ENCODE measurements around the gene COL23A1. TPM values are rescaled to one million over a fixed set of nuclear protein-coding genes. Genes with fewer than 3 reads are reported as not detected.
"Not testable (repeated sequence)": the region's sequence is repeated elsewhere in the genome, so short reads cannot be mapped to it uniquely, and the experiment has no call there.

COL23A1 gene
- total RNA-seq, 1 experiment from 2014 or later, result not detected

- H3K9me3 ChIP-seq (replicated peaks), result no peaks in the 10 kb centered on the region
- no peaks in the 10 kb centered on the region for H3K27me3 ChIP-seq
- no peaks in the 10 kb centered on the region for H3K36me3 ChIP-seq
- no peaks in the 10 kb centered on the region for H3K4me1 ChIP-seq
- no peak overlapping the region for H3K27ac ChIP-seq
- DNase-seq, result no peak
- H3K4me3 ChIP-seq, result no peak overlapping the region
Measured at GRCh38 chr5:178314061-178314660, 276.0 kb downstream of the COL23A1 start.

DNA sequence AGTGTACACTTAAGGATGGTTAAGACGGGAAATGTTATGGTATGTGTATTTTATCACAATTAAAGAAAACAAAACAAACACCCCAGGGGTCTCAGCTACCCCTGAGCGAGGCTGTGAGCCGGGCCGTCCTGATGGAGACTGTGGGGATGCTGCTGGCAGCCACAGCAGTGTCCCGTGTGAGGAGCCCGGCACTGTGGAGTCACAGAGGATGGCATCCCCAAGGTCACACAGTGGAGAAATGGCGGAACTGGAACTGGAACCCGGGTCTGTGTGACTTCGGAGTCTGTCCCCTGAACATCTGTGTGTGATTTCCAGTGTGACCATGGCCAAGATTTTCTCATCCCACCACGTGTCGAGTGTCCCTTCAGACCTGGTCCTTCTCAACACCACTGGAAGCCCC, 276.9 kb downstream of the COL23A1 start:
- Histone ChIP-seq H3K4me1 (no peaks in the 10 kb centered on the region), H3K27ac (no peak overlapping the region), H3K27me3 (no peaks in the 10 kb centered on the region), H3K36me3 (no peaks in the 10 kb centered on the region), H3K4me3 (no peak overlapping the region), H3K9me3 (replicated peaks) (no peaks in the 10 kb centered on the region)
- DNase-seq, result no peak

DNA sequence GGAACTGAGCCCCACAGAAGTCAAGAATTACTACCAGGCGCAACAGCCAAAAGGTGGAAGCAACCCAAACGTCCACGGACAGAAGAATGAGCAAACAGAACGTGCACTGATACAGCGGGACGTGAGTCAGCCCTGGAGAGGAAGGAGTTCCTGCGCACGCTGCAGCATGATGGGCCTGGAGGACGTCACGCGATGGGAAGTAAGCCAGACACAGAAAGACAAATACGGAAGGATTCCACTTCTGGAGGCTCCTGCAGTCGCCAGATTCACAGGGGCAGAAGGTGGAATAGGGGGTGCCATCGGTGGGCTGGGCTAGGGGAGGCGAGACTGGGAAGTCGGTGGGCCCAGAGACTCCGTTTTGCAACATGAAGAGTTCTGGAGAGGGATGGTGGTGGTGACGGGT, 277.3 kb downstream of the COL23A1 start:
- DNase-seq, result no peak
- H3K27me3 ChIP-seq, result no peaks in the 10 kb centered on the region
- H3K27ac ChIP-seq, result no peak overlapping the region
- H3K36me3 ChIP-seq, result no peaks in the 10 kb centered on the region
- H3K4me1 ChIP-seq, result no peaks in the 10 kb centered on the region
- H3K4me3 ChIP-seq, result no peak overlapping the region
- H3K9me3 ChIP-seq (replicated peaks), result no peaks in the 10 kb centered on the region

GRCh38 chr5:178310130-178310865, 279.9 kb downstream of the COL23A1 start:
- Histone ChIP-seq H3K27ac (no peak overlapping the region), H3K27me3 (no peaks in the 10 kb centered on the region; the same call in 1 of the 2 replicates), H3K4me3 (no peak overlapping the region), H3K36me3 (no peaks in the 10 kb centered on the region), H3K9me3 (replicated peaks) (no peaks in the 10 kb centered on the region), H3K4me1 (no peaks in the 10 kb centered on the region)
- no peak for DNase-seq

DNA sequence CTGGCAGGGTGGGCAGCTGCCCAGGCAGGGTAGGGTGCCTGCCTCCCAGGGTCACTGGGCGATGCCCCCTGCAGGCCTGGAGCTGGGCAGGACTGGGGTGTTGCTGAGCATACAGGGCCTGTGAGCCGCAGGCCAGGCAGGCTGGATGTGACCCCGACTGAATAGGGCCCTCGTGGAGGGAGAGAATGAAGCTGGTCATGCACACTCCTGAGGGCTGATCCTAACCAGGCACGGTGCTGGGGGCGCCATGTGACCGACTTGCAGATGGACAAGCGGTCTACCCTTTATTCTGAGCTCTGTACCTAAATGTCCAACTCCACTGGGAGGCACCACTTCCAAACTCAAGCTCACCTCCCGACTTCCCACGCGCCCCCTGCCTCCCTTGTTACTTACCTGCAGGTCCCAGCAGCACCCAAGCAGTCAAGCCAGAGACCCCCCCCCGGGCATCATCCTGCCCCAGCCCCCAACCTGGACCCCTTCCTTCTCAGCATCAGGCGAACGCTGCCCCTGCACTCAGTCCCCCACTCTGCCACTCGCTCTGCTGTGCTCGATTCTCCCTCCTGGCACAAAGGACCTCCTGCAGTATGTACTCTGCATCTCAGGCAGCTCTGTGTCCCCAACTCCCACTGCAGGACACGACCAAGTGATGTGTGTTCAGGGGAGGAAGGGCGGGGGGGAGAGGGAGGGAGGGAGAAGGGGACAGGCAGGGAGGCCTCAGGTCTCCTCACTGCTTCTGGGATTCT, 280.8 kb downstream of the COL23A1 start:
- DNase-seq, result no peak
- no peaks in the 10 kb centered on the region for H3K36me3 ChIP-seq
- H3K9me3 ChIP-seq (replicated peaks), result no peaks in the 10 kb centered on the region
- H3K4me3 ChIP-seq, result no peak overlapping the region
- no peak overlapping the region for H3K27ac ChIP-seq
- no peaks in the 10 kb centered on the region; the same call in 1 of the 2 replicates for H3K27me3 ChIP-seq
- H3K4me1 ChIP-seq, result no peaks in the 10 kb centered on the region

DNA sequence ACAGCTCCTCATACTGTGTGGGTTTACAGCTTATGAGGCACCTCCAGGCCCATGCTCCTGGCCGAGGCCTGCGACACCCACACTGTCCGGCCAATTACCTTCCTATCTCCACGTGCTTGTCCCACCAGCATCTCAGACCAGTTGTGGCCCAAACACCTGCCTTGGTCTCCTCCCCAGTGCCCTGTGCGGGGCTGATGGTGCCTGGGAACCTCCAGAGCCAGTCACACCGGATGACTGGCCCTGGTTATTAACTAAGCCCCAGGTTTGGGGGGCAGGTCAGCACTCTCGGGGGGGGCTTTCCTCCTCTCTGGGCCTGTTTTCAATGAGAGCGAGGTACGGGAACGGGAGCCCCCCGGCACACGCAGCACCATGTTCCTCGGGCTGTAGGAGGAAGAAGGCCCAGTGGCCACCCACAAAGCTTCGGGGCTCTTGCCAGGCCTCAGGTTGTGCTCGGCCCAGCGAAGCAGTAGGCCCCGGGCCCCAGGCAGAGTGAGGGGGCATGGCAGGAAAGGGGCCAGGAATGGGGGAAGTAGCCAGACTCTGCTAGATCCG, 281.6 kb downstream of the COL23A1 start:
- no peaks in the 10 kb centered on the region for H3K4me1 ChIP-seq

GRCh38 chr5:178307267-178308045, 282.7 kb downstream of the COL23A1 start:
- H3K4me3 ChIP-seq, result no peak overlapping the region
- no peaks in the 10 kb centered on the region for H3K9me3 ChIP-seq (replicated peaks)
- no peak for DNase-seq
- H3K27me3 ChIP-seq, result no peaks in the 10 kb centered on the region; the same call in 1 of the 2 replicates
- no peaks in the 10 kb centered on the region for H3K4me1 ChIP-seq
- no peak overlapping the region for H3K27ac ChIP-seq
- H3K36me3 ChIP-seq, result no peaks in the 10 kb centered on the region

More for the DNA sequence above, 281.6 kb downstream of the COL23A1 start:
- Histone ChIP-seq H3K27me3 (no peaks in the 10 kb centered on the region; the same call in 1 of the 2 replicates), H3K36me3 (no peaks in the 10 kb centered on the region), H3K9me3 (replicated peaks) (no peaks in the 10 kb centered on the region), H3K27ac (no peak overlapping the region), H3K4me3 (no peak overlapping the region)
- no peak for DNase-seq

- Histone ChIP-seq H3K27ac (no peak overlapping the region), H3K4me3 (no peak overlapping the region), H3K27me3 (no peaks in the 10 kb centered on the region; the same call in 1 of the 2 replicates), H3K4me1 (no peaks in the 10 kb centered on the region), H3K36me3 (no peaks in the 10 kb centered on the region), H3K9me3 (replicated peaks) (no peaks in the 10 kb centered on the region)
- DNase-seq, result peak; percentile 29 to 46
Measured at GRCh38 chr5:178306430-178307225, 283.6 kb downstream of the COL23A1 start.

- Histone ChIP-seq H3K27me3 (no peaks in the 10 kb centered on the region; the same call in 1 of the 2 replicates), H3K4me1 (no peaks in the 10 kb centered on the region), H3K9me3 (replicated peaks) (no peaks in the 10 kb centered on the region; the same call in 1 of the 2 replicates), H3K27ac (no peak overlapping the region), H3K36me3 (no peaks in the 10 kb centered on the region), H3K4me3 (no peak overlapping the region)
- no peak for DNase-seq
Measured at GRCh38 chr5:178305801-178306200, 284.4 kb downstream of the COL23A1 start.

DNA sequence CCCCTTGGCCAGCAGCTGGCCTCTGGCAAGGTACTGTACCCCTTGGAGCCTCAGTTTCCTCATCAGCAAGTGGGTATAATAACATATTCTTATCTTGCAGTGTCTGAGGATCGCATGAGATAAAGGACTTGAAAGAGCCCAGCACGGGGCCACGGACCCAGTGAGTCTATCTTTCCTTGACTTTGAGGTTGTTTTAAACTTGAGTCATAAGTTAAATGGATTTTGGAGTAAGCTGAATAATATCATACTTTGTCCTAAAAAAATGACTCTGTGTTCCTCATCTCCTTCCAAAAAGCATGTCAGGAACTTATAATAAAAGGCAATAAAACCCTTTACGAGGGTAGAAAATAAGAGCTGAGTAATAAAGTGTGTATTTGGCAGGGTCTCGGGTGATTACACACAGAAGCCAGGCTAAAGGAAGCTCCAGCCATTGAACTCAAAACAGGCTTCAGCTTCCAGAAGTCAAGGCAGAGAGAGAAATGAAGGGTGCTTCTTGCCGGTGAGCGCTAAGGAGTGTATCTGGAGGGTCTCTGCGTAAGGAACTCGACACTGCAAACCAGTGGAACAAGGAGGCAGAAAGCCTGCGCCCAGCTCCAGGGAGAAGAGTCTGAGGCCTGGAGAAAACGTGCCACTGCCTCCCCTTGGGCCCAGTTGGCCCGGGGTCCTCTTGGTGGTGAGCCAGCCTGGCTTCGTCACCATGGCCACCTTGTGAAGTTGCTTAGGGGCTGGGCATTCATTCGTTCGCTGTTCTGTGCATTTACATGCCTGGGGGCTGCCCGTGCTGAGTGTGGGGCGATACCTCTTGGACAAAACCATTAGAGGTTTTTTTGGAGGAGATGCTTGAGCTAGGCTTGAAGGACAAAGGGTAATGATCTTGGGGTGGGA, 285.2 kb downstream of the COL23A1 start:
- H3K4me1 ChIP-seq, result no peaks in the 10 kb centered on the region
- H3K4me3 ChIP-seq, result no peak overlapping the region
- no peaks in the 10 kb centered on the region for H3K36me3 ChIP-seq
- no peak overlapping the region for H3K27ac ChIP-seq
- H3K27me3 ChIP-seq, result no peaks in the 10 kb centered on the region; the same call in 1 of the 2 replicates
- DNase-seq, result no peak
- no peaks in the 10 kb centered on the region; the same call in 1 of the 2 replicates for H3K9me3 ChIP-seq (replicated peaks)

DNA sequence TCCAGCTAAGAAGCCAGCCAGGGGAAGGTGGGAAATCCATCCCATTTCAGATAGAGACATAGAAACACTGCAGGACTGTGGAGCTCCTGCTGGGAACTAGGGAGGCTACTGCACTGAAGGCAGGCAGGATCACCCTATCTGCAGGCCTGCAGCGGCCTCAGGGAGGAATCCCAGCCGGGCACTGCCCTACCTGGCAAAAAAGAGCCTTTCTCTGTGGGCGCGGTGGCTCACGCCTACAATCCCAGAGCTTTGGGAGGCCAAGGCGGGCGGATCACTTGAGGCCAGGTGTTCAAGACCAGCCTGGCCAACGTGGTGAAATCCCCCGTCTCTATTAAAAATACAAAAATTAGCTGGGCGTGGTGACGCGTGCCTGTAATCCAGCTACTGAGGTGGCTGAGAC, 286.2 kb downstream of the COL23A1 start:
- no peaks in the 10 kb centered on the region; the same call in 1 of the 2 replicates for H3K9me3 ChIP-seq (replicated peaks)
- no peaks in the 10 kb centered on the region for H3K36me3 ChIP-seq
- no peaks in the 10 kb centered on the region; the same call in 1 of the 2 replicates for H3K27me3 ChIP-seq
- no peak overlapping the region for H3K27ac ChIP-seq
- no peaks in the 10 kb centered on the region for H3K4me1 ChIP-seq
- H3K4me3 ChIP-seq, result no peak overlapping the region
- no peak for DNase-seq

- H3K4me1 ChIP-seq; DNase-seq; H3K9me3 ChIP-seq (replicated peaks); H3K4me3 ChIP-seq; H3K27ac ChIP-seq; H3K36me3 ChIP-seq; H3K27me3 ChIP-seq: not testable (repeated sequence)
Measured at GRCh38 chr5:178302321-178302720, 287.9 kb downstream of the COL23A1 start.

GRCh38 chr5:178301641-178302040, 288.6 kb downstream of the COL23A1 start:
- no peaks in the 10 kb centered on the region for H3K4me1 ChIP-seq
- H3K27ac ChIP-seq, result no peak overlapping the region
- H3K36me3 ChIP-seq, result no peaks in the 10 kb centered on the region
- no peaks in the 10 kb centered on the region; the same call in 1 of the 2 replicates for H3K27me3 ChIP-seq
- no peak for DNase-seq
- H3K9me3 ChIP-seq (replicated peaks), result no peaks in the 10 kb centered on the region; the same call in 1 of the 2 replicates
- no peak overlapping the region for H3K4me3 ChIP-seq
